ENCODE results near the gene GNAT1. TPM values are rescaled to one million over a fixed set of nuclear protein-coding genes. Genes with fewer than 3 reads are reported as not detected.
A peak's percentile ranks its signal among the peaks of the same experiment; 100 is the strongest.
"Not testable (repeated sequence)": the region's sequence is repeated elsewhere in the genome, so short reads cannot be mapped to it uniquely, and the experiment has no call there.

Gene GNAT1
- total RNA-seq, 4 donors from 2014 or later: not detected

GRCh38 chr3:50224639-50225038 is 33.2 kb downstream of the GNAT1 start:
- no peaks in the 10 kb centered on the region for H3K36me3 ChIP-seq
- no peaks in the 10 kb centered on the region for H3K27me3 ChIP-seq
- H3K27ac ChIP-seq: no peak overlapping the region
- DNase-seq: no peak
- intact Hi-C loops (cut with DNase I): no loop called here
- TF ChIP-seq CTCF (IDR thresholded peaks at IDR 0.05) (no peak), POLR2A (IDR thresholded peaks at IDR 0.05) (no peak)
- H3K9me3 ChIP-seq: no peaks in the 10 kb centered on the region
- peaks cover 15 to 24% of the 10 kb centered on the region in 2 donors for H3K4me1 ChIP-seq
- no peak overlapping the region for H3K4me3 ChIP-seq (replicated peaks in 1 of 3)
- WGBS, 2 donors: 39 to 46% methylated on average over 5 of the region's 5 CpGs

DNA sequence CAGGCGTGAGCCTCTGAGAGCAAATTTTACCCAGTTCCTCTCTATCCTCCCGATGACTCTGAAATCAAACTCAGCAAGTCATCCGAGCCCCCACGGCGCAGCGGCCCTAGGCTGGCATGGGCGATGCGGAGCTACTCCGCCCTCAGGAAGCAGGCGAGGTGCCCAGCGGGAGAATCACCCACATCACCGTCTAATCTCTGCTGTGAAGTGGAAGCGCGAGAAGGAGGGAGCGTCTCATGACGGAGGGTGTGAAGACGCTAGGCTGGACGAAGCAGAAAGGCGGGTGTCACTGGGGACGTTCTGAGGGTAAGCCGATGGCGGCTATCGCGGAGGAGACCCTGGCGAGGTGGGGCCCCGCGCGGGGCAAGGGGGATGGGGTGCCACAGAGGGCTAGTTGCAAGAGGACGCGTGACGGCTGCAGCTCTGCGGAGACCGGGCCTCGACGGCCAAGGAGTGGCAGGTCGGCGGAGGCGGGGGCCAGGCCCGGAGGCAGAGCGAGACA is 35.5 kb downstream of the GNAT1 start:
- DNase-seq: peak in 1 of 2 donors; percentile 35
- H3K4me3 ChIP-seq (replicated peaks in 1 of 3): peak overlapping the region in 1 of 3 donors; percentile 46
- WGBS, 2 donors: 0 to 3% methylated on average over 24 to 30 of the region's 40 CpGs
- intact Hi-C loops (cut with DNase I): loop anchor here (1.0 to 2.0 kb wide), 2 partner anchors 35 to 46 kb away; no protein-coding TSS in a partner anchor
- H3K9me3 ChIP-seq: no peaks in the 10 kb centered on the region
- H3K4me1 ChIP-seq: peaks cover 15 to 22% of the 10 kb centered on the region in 2 donors
- H3K36me3 ChIP-seq: no peaks in the 10 kb centered on the region
- peak overlapping the region in 2 of 3 donors; percentile 54 to 71 for H3K27ac ChIP-seq
- TF ChIP-seq CTCF (IDR thresholded peaks at IDR 0.05) (no peak), POLR2A (IDR thresholded peaks at IDR 0.05) (no peak)
- H3K27me3 ChIP-seq: no peaks in the 10 kb centered on the region

- peak; percentile 97 for DNase-seq
- peak overlapping the region; percentile 43 to 71 (median 54) for H3K27ac ChIP-seq
- H3K9me3 ChIP-seq: no peaks in the 10 kb centered on the region
- no peaks in the 10 kb centered on the region for H3K36me3 ChIP-seq
- H3K4me1 ChIP-seq: peaks cover 15 to 19% of the 10 kb centered on the region in 2 donors
- 1 to 3% methylated on average over 27 to 44 of the region's 51 CpGs for WGBS, 2 donors
- H3K4me3 ChIP-seq (replicated peaks in 1 of 3): peak overlapping the region; percentile 9 to 57 (median 46)
- peak in 1 of 2 donors; percentile 53 for TF ChIP-seq POLR2A (IDR thresholded peaks at IDR 0.05)
- peak; percentile 41 to 97 (median 85) for TF ChIP-seq CTCF (IDR thresholded peaks at IDR 0.05)
- H3K27me3 ChIP-seq: no peaks in the 10 kb centered on the region
- intact Hi-C loops (cut with DNase I): loop anchor here (2.0 kb wide), 1 partner anchor 45 kb away; no protein-coding TSS in a partner anchor
Observed at GRCh38 chr3:50227390-50228183, 36.2 kb downstream of the GNAT1 start.

DNA sequence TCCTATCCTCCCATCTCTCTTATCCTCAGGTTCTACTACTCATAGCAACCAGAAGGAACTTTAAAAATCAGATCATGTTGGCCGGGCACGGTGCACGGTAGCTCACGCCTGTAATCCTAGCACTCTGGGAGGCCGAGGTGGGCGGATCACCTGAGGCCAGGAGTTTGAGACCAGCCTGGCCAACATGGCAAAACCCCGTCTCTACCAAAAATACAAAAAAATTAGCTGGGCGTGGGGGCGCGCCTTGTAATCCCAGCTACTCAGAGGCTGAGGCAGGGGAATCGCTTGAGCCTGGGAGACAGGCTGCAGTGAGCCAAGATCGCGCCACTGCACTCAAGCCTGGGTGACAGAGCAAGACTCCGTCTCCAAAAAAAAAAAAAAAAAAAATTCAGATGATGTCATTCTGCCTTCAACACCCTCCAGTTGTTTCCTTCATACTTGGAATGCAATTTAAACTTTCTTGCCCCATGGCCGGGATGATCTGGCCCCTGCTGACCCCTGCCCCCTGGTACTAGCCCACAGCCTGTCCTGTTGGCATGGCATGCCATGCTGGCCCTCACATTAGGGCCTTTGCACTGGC is 36.9 kb downstream of the GNAT1 start:
- intact Hi-C loops (cut with DNase I): not testable (repeated sequence)

DNA sequence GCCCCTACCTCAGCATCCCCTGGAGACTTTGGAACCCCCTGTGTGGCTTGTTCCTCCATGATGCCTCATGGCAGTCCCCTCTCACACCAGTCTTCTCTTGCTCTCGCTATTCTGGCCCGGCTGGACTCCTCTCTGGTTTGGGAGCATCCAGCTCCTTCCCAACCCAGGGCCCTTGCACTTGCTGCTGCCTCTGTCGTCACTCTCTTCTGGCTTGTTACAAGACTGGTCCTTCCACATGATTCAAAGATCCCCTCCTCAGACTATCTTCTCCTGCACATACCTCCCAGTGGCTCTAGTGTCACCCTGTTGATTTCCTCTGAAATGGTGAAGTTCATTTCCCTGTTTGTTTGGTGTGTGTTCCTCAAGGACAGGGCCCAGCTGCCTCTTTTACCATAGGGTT is 38.1 kb downstream of the GNAT1 start:
- H3K27ac ChIP-seq: no peak overlapping the region
- intact Hi-C loops (cut with DNase I): no loop called here
- DNase-seq: no peak

More for the DNA sequence above, 36.9 kb downstream of the GNAT1 start:
- peak in 1 of 2 donors; percentile 23 for DNase-seq
- peaks cover 15 to 19% of the 10 kb centered on the region in 2 donors for H3K4me1 ChIP-seq
- H3K27ac ChIP-seq: peak overlapping the region in 1 of 3 donors; percentile 71
- H3K4me3 ChIP-seq (replicated peaks in 1 of 3): peak overlapping the region in 1 of 3 donors; percentile 46
- H3K36me3 ChIP-seq, H3K9me3 ChIP-seq, H3K27me3 ChIP-seq: not testable (repeated sequence)
- 34 to 47% methylated on average over 15 of the region's 15 CpGs for WGBS, 2 donors

More for the DNA sequence above, 38.1 kb downstream of the GNAT1 start:
- WGBS, 2 donors: 94% methylated on average over 3 of the region's 3 CpGs
- Histone ChIP-seq H3K9me3 (no peaks in the 10 kb centered on the region), H3K4me1 (peaks cover 15 to 19% of the 10 kb centered on the region in 2 donors), H3K36me3 (no peaks in the 10 kb centered on the region), H3K27me3 (no peaks in the 10 kb centered on the region), H3K4me3 (replicated peaks in 1 of 3) (no peak overlapping the region)
- TF ChIP-seq CTCF (IDR thresholded peaks at IDR 0.05): no peak
- no peak for TF ChIP-seq POLR2A (IDR thresholded peaks at IDR 0.05)

Data from thyroid gland (tissue), 4 donors.